NCI-H748 treated with DMSO at 0.1 percent for 48 hours (cell line): ENCODE results near the gene IRF2.

Experiments
- DNase-seq: peaks from one replicate; lab custom pipeline; 2025; lab: John Stamatoyannopoulos, UW

IRF2 gene

DNA sequence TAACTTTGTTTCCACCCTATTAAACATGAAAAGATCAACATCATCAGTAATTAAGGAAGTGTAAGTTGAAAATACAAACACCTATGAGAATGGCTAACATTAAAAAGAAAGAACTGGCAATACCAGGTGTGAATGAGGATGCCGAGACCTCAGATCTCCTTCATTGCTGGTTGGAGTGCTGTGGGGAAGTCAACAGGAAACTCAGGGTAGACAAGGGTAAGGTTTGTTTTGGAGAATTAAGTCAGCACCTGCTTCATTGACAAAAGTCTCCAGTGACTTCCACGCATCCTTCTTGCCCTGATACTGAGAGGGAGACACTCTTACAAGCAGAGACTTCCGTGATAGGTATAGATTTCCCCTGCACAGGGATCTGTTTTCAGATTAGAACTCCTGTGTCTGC, 106.1 kb downstream of the IRF2 start:
- DNase-seq = peak; percentile 0

DNA sequence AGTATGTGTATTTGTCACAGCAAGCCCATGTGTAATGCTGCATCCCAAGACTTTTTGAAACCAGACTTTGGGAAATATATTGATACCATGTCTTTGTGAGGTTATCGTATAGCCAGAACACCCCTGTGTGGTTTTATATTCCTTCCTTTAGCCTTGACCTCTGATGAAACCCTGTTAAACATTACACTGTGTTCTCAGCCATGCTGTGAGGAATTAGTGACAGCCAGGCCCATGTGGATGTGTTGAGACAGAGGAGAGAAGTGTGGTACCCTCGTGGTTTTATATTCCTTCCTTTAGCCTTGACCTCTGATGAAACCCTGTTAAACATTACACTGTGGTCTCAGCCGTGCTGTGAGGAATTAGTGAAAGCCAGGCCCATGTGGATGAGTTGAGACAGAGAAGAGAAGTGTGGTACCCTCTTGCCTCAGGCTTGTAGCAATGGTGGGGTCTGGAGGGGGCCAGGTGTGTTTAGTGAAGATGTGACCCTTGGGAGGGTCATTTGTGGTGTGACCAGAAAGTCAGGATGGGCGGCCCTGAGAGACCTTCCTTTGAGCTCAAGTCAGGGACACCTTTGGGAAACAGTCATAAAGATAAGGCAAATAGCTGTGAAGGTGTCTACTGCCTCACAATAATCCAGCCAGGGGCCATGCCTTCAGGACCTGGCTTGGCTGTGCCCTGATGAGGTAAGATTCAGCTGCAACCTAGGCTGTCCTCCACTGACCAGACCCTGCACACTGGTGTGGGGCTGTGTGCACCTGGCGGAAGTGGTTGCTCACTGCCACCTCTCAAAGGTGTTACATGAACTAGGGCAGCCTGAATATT, 110.0 kb downstream of the IRF2 start:
- no peak for DNase-seq

DNA sequence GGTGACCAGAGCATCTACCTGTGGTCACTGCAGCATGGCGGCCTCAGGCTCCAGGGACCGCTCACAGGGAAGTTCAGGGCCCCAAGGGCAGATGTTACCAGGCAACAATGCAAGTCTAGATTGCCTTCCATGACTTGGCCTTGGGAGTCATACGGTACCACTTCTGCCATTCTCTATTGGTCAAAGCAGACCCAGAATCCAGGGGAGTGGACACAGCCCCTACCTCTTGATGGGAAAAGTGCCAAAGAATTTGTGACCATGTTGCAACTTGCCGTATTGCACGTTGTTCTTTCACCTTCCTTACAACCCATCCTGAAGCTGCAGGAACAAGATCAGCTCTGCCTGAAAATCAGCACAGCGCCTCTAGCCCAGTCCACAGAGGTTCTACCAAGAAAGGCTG, 111.1 kb downstream of the IRF2 start:
- no peak for DNase-seq

DNA sequence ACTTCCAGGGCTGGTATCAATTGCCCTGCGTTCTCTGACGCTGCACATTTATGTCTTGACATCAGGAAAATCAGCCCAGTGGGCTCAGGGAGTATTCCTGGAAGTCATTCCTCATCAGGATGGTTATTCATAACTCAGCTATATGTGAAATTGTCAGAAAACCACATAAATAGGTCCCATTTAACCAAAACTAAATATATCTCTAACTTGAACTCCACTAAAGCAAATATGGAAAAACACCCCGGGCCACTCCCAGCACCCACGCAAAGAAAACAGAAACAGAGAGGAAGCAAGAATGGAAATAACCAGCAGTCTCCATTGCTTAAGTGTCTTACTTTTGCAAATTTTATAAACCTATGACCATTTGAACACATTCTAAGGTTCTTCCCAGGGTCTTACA, 112.0 kb downstream of the IRF2 start:
- DNase-seq = no peak

DNA sequence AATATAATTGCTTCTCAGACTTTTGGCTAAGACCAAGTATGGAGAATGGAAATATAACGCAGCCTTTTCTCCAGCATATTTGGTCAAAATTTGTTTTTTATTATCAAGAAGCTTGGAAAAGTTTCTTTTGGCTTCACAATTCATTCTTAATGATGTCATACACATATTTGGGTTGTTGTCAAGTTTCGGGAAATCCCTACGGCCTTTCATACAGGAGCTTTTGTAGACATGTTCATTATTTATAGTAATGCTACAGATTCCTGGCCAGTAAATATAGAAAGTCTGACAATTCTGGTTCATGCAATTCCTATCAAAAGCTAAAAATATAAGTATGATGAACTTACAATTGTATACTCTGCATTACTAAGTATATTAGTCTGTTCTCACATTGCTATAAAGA, 112.9 kb downstream of the IRF2 start:
- no peak for DNase-seq

- no peak for DNase-seq
These were observed 114.5 kb downstream of the IRF2 start for GRCh38 chr4:184359888-184360287.

DNA sequence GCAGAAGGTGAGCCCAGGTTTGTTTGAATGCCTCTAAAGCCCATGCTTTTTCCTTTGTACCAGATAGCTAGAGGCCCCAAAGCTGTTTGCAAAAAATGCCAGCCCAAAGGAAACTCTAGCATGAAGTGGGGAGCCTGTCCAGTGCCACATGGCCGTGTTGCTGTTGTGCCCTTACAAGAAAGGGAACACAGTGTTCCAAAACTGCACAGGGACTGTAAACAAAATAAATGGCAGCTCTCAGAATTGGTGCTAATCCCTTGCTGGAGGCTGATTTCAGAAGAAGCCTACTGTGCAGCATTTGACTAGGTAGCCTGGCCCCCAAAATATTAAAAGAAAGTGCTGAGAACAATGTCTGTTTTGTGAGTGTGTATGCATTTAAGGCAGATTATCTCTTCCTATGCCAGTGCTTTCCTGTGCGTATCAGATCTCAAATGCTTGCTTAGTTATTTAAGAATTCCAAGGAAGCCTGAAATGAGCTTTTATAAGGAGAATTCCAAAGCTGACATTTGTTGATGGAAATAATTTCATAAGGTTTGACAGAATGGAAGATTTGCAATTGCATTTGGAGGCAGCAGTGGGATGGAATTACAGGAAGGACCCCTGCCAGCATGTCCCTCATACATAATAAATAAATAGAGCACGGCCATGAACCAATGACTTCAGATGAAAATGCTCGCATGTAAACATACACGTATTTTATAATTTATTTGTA, 115.7 kb downstream of the IRF2 start:
- no peak for DNase-seq

- DNase-seq = no peak
These were observed 116.6 kb downstream of the IRF2 start for GRCh38 chr4:184357772-184358171.

DNA sequence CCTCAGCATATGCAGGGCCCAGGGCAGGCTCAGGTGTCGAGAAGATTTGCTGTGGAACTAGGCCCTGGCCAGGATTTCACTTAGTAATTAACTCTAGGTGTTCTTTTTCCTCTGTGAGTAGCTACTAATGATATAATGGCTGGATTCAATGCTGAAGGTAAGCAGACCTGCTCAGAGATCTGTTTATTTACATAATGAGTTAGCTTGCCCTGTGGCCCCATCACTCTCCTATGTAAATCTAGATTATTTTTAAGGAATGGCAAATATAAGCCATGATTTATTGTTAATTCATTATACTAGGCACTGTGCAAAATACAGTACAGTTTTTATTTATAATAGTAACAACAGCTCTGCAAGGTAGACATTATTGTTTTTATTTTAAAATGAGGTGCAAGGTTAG, 117.2 kb downstream of the IRF2 start:
- no peak for DNase-seq

DNA sequence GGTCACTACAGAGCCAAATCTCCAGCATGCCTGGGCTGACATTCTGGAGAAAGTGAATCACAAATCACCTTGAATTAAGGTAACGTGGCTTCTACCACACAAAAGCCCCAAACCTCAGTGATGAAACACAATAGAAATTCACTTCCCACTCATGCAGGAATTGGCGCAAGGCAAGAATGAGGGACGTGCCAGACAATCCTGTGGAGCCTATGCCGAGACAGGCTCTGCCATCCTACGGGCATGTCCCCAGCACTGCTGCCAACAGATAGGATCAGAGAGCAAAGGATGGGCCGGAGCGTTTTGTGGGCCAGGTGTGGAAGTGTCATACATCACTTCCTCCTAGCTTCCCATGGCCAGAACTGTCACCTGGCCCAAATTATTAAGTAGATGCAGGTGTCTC, 118.0 kb downstream of the IRF2 start:
- no peak for DNase-seq

GRCh38 chr4:184355857-184356256, 118.5 kb downstream of the IRF2 start:
- DNase-seq = no peak

DNA sequence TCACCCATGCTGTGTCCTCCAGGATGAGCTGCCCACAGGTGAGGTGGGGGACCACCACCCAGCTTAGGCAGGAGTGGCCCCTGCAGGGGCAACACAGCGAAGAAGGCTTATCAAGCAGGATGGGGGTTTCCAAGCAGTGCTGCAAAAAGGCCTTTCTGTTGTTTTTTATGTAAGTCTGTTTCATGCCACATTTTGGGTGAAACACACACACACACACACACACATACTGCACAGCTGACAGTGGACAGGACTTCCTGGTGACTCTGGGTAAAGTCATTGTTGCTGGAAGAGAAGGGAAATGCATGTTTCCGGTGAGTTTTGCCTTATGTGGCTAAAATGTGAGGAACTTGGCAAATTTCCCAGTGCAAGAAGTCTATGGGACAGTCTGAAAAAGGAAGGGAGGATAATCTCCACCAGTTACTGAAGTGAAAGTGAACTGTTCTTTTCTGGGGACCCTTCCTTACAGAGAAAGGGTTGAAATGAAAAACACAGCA, 119.2 kb downstream of the IRF2 start:
- DNase-seq = no peak

DNA sequence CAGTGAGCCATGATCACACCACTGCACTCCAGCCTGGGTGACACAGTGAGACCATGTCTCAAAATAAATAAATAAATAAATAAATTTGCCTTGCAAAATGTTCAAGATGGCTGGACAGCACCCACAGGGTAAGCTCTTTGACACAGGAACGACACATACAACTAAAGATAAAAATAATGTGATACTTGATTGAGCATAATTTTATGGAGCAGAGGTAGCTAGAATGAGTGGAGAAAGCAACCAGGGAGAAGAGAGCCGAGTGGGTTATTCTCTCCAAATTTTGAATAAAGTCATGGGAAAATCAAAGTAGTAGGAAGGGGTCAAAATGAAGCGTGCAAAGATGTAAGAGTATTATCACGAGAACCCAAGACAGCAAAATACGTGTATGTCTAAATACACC, 121.5 kb downstream of the IRF2 start:
- no peak for DNase-seq

DNA sequence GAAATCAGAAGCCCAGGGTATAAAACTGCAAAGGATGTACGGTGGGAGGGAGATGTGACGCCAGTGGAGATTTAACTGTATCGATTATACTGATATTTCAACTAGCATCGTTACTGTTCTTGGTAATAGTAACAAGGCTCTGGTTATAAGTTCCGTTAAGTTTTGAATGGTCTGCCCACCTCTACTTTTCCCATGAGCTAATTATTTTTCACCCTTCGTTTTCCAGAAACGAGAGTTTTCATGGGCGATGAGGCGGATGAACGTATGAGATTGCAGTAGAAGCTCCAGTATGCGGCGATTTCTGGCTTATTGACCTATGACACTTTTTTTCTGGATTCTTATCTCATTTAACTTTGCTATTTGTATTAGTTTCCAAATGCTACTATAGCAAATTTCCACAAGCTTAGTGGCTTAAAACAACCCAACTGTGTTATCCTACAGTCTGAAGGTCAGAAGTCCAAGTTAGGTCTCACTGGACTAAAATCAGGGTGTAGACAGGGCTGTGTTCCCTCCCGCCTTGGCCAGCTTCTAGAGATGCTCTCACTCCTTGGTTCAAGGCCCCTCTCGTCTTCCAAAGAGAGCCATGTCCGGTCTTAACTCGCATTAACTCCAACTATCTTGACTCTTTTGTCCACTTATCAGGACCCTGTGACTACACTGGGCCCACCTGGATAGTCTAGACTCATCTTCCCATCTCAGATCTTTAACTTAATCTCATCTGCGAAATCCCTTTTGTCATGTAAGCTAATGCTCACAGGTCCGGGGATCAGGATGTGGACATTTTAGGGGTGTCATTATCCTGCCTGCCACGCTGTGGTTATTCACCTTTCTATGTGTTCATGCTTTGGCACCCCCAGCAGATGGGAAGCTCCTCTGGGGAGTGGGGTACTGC, 122.5 kb downstream of the IRF2 start:
- no peak for DNase-seq

DNA sequence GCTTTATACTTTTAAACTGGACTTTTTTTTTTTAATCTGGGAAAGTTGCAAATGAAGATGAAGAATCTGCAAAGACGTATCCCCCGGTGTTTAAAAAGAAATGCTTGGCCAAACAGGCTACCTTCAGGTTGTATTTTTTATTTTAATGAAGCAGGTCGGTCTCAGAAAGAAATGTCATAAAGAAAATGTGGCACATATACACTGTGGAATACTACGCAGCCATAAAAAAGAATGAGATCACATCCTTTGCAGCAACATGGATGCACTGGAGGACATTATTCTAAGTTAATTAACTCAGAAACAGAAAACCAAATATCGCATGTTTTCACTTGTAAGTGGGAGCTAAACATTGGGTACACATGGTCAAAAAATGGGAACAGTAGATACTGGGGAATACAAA, 123.4 kb downstream of the IRF2 start:
- no peak for DNase-seq

DNA sequence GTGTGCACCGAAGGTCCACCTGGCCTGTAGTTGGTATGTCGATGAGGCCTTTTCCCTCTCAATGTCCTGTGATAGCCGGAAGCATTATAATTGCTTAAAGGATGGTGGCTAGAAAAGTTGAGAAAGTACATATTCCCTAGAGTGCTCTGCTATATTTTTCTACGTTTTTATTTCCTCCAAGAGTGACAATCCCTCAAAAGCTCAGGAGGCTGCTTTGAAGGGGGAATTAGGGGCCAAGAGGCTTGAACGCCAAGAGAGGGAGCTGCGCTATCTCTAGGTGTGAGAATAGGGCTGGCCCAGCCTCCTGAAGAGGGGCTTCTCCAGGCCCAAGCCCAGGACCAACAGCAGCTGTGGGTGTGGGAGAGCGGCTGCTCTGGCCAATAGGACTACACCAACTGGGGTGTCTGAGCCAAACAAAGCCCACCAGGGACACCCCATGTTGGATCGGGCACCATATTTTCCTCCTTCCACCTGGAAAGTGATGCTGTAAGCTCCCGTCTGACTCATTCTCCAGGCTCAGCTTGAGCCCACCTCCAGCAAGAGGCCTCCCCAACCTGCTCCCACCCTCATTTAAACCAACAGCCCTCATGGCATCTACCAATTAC, 124.0 kb downstream of the IRF2 start:
- DNase-seq = no peak

DNA sequence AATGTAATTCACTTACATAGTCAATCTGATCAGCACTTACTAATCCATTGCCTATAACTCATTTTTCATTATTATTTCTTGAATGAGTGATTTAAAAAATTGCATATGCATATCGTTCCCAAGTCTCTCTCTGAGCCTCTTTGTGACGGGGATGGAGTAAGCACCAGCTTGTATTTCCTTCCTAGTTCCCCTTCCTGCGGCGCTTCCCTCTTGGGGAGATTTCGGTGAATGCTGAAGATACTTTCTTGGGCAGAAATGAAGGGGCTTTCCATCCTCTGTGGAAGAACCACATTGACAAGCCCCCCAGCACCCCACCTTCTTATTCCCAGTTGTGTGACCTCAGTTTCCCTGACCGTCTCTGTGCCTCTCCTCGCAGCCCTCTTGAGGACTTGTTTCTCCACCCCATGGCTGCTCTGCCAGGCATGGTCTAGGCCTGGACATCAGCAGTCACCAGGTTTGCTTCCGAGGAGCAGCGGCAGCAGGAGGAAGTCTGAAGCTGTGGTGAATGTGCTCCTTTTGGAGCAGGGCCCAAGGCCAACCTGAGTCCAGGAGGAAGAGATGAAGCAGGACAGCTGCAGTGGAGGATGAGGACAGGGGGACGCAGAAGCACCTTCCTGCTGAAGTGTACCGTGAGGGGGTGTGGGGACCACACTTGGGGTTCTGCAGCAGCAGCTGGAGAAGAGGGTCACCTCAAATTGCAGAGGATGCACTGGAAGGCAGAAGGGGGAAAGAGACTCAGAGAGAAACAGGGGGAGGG, 124.9 kb downstream of the IRF2 start:
- DNase-seq = no peak

GRCh38 chr4:184348311-184349233, 125.8 kb downstream of the IRF2 start:
- no peak for DNase-seq

GRCh38 chr4:184347251-184348239, 126.8 kb downstream of the IRF2 start:
- DNase-seq = peak; percentile 31
